Adrenal gland (tissue), 12 donors: Measurements from ENCODE around the gene ASXL2. TPM values are rescaled to one million over a fixed set of nuclear protein-coding genes. Genes with fewer than 3 reads are reported as not detected.
A peak's percentile ranks its signal among the peaks of the same experiment; 100 is the strongest.
"Not testable (repeated sequence)": the region's sequence is repeated elsewhere in the genome, so short reads cannot be mapped to it uniquely, and the experiment has no call there.

Experiments
- DNase-seq, 7 donors: peaks; one replicate each; pipeline ENCODE4 v3.0.0-alpha.2; 2019 to 2020
- H3K27ac ChIP-seq, 5 donors: fragments of 200-600 bp; sonication (generic) in 4 of 5; 1 replicate in 3 of 5; 2 replicates in 2 of 5; pipeline versions ENCODE4 v1.5.1 to v1.8.0; 2016 to 2020; ENCODE audit warnings: mild to moderate bottlenecking in 1 of 5
- H3K27me3 ChIP-seq: fragments of 200-600 bp; 2 replicates; pipeline ENCODE4 v1.8.0; 2021
- H3K36me3 ChIP-seq, 2 donors: fragments of 200-600 bp; replicated peaks in 1 of 2; 1 replicate in 1 of 2; 2 replicates in 1 of 2; pipeline versions ENCODE4 v1.5.1 to v1.8.0; 2018 to 2022
- H3K4me1 ChIP-seq, 2 donors: fragments of 200-600 bp; replicated peaks in 1 of 2; 1 replicate in 1 of 2; 2 replicates in 1 of 2; pipeline versions ENCODE4 v1.5.1 to v1.8.0; 2018 to 2021
- H3K4me3 ChIP-seq, 4 donors: fragments of 200-600 bp; sonication (generic) in 3 of 4; one replicate each; pipeline ENCODE4 v1.5.1; 2016 to 2018
- H3K9me3 ChIP-seq, 3 donors: fragments of 200-600 bp; sonication (generic) in 1 of 3; replicated peaks in 1 of 3; 1 replicate in 2 of 3; 2 replicates in 1 of 3; pipeline versions ENCODE4 v1.5.1 to v1.8.0; 2016 to 2021
- CTCF ChIP-seq, 6 experiments: fragments of 450-650 bp in 4 of 6; fragments of 200-600 bp in 2 of 6; sonication (generic) in 1 of 6; IDR thresholded peaks; 1 replicate in 5 of 6; 2 replicates in 1 of 6; pipeline versions ENCODE4 v1.5.1 to v1.8.0; 2016 to 2021; ENCODE audit warnings: antibody characterized with exemption in 6 of 6, mild to moderate bottlenecking in 2 of 6, moderate library complexity in 1 of 6
- POLR2A ChIP-seq, 2 donors: fragments of 450-650 bp; IDR thresholded peaks; one replicate each; pipeline ENCODE4 v1.6.1; 2017; ENCODE audit warnings: antibody characterized with exemption in 2 of 2, mild to moderate bottlenecking in 2 of 2, moderate library complexity in 1 of 2
- WGBS, 4 donors: extraction: QIAGEN DNeasy Blood & Tissue Kit in 2 of 4; methylation state at CpG; one replicate each; pipeline versions ENCODE4 v1.1.5 to v1.1.7; 2013 to 2017; 5-methylcytosine and 5-hydroxymethylcytosine counted together
- intact Hi-C, 2 donors: fragments of 100-400 bp; cut with DNase I; formaldehyde crosslinking; loops; one replicate each; pipeline versions ENCODE4 v1.14.1 to v1.15.0; 2022 to 2023
- polyA plus RNA-seq, 3 donors: library from polyadenylated mRNA; stranded (reverse); fragments of 200-250 nt in 2 of 3; fragments of 350-450 nt in 1 of 3; fragmentation: Illumina TruSeq in 1 of 3; extraction: RNeasy Lipid Tissue Mini Kit (QIAGEN cat#74804) in 1 of 3; gene quantifications; one replicate each; pipeline ENCODE4 v1.2.3, GENCODE V29; 2013 to 2014
- total RNA-seq, 9 donors: library from RNA; depleted of rRNA in 4 of 9; stranded (reverse); fragments of >200 nt in 4 of 9; fragments of 120-200 nt in 1 of 9; fragmentation: NEBNext Ultra II Directional in 1 of 9; extraction: Animal tissue kit (Norgen Biotek cat#: 25700) in 1 of 9; gene quantifications; one replicate each; pipeline versions ENCODE4 v1.1.0 to v1.2.4, GENCODE V29; 2013 to 2023
- donor health status: healthy with polysubstance abuse.
- donor health status: Bipolar disorder and iron deficiency.
- donor health status: DM: yes; HTN: yes; CAD: no.
- donor health status: DM: no; HTN: no; CAD: no.
- donor health status: DM: no; HTN: no; CAD: no.
- donor health status: DM: yes; HTN: yes; CAD: no.

Gene ASXL2
- total and polyA plus RNA-seq, 12 donors: 1.4 to 41.8 (median 20.9) TPM

GRCh38 chr2:25709349-25709748 lies 168.9 kb downstream of the ASXL2 start:
- no peak overlapping the region for H3K27ac ChIP-seq
- no peak overlapping the region for H3K4me3 ChIP-seq
- no peaks in the 10 kb centered on the region for H3K27me3 ChIP-seq
- no peaks in the 10 kb centered on the region for H3K36me3 ChIP-seq
- 73 to 84% (median 80%) methylated on average over 2 of the region's 2 CpGs for WGBS, 4 donors
- H3K4me1 ChIP-seq: no peaks in the 10 kb centered on the region
- intact Hi-C loops: no loop called here
- no peak for DNase-seq
- TF ChIP-seq CTCF (IDR thresholded peaks at IDR 0.05) (no peak), POLR2A (IDR thresholded peaks at IDR 0.05) (no peak)
- no peaks in the 10 kb centered on the region for H3K9me3 ChIP-seq

GRCh38 chr2:25707927-25708590 lies 170.2 kb downstream of the ASXL2 start:
- Histone ChIP-seq H3K4me3 (no peak overlapping the region), H3K9me3 (no peaks in the 10 kb centered on the region), H3K4me1 (no peaks in the 10 kb centered on the region), H3K36me3 (no peaks in the 10 kb centered on the region), H3K27me3 (no peaks in the 10 kb centered on the region), H3K27ac (no peak overlapping the region)
- no peak for TF ChIP-seq POLR2A (IDR thresholded peaks at IDR 0.05)
- no peak for TF ChIP-seq CTCF (IDR thresholded peaks at IDR 0.05)
- DNase-seq: no peak
- intact Hi-C loops: no loop called here
- WGBS, 4 donors: 74 to 82% (median 75%) methylated on average over 5 of the region's 5 CpGs

- intact Hi-C loops, H3K27ac ChIP-seq, H3K27me3 ChIP-seq, H3K4me3 ChIP-seq, H3K4me1 ChIP-seq, H3K36me3 ChIP-seq, H3K9me3 ChIP-seq, DNase-seq: not testable (repeated sequence)
- 94 to 97% (median 96%) methylated on average over 6 to 32 of the region's 33 CpGs for WGBS, 4 donors
Observed at GRCh38 chr2:25705575-25705974, 172.7 kb downstream of the ASXL2 start.

GRCh38 chr2:25701801-25702200 lies 176.5 kb downstream of the ASXL2 start:
- 89 to 94% (median 91%) methylated on average over 7 to 9 of the region's 9 CpGs for WGBS, 4 donors
- intact Hi-C loops: no loop called here
- Histone ChIP-seq H3K4me1 (no peaks in the 10 kb centered on the region), H3K9me3 (no peaks in the 10 kb centered on the region), H3K36me3 (no peaks in the 10 kb centered on the region), H3K27ac (no peak overlapping the region), H3K27me3 (no peaks in the 10 kb centered on the region), H3K4me3 (no peak overlapping the region)
- DNase-seq: no peak
- no peak for TF ChIP-seq CTCF (IDR thresholded peaks at IDR 0.05)
- TF ChIP-seq POLR2A (IDR thresholded peaks at IDR 0.05): no peak

GRCh38 chr2:25700221-25700660 lies 178.0 kb downstream of the ASXL2 start:
- H3K4me3 ChIP-seq: no peak overlapping the region

More at GRCh38 chr2:25700221-25700660, 178.0 kb downstream of the ASXL2 start:
- intact Hi-C loops: no loop called here
- Histone ChIP-seq H3K36me3 (no peaks in the 10 kb centered on the region), H3K27ac (no peak overlapping the region), H3K27me3 (no peaks in the 10 kb centered on the region), H3K9me3 (no peaks in the 10 kb centered on the region), H3K4me1 (no peaks in the 10 kb centered on the region)
- DNase-seq: peak; percentile 28 to 65 (median 35)
- no peak for TF ChIP-seq POLR2A (IDR thresholded peaks at IDR 0.05)
- peak; percentile 70 to 75 (median 72) for TF ChIP-seq CTCF (IDR thresholded peaks at IDR 0.05)
- WGBS, 4 donors: 17 to 28% (median 20%) methylated on average over 6 of the region's 6 CpGs
